Measurements from ENCODE around the gene RFC3. TPM values are rescaled to one million over a fixed set of nuclear protein-coding genes. Genes with fewer than 3 reads are reported as not detected.
"Not testable (repeated sequence)": the region's sequence is repeated elsewhere in the genome, so short reads cannot be mapped to it uniquely, and the experiment has no call there.

The RFC3 gene
- total RNA-seq, 1 experiment from 2014 or later, result 58.2 TPM

GRCh38 chr13:33800646-33801186 lies 17.2 kb upstream of the RFC3 start:
- DNase-seq (ENCODE audit: low spot score), result no peak
- in situ Hi-C loops (cut with HindIII; ENCODE audit: low sequenced_read_pairs), result no loop called here

GRCh38 chr13:33806470-33807248 lies 11.3 kb upstream of the RFC3 start:
- no peak for DNase-seq (ENCODE audit: low spot score)
- in situ Hi-C loops (cut with HindIII; ENCODE audit: low sequenced_read_pairs), result no loop called here

GRCh38 chr13:33812829-33813228 lies 5.1 kb upstream of the RFC3 start:
- in situ Hi-C loops (cut with HindIII; ENCODE audit: low sequenced_read_pairs); DNase-seq (ENCODE audit: low spot score): not testable (repeated sequence)

GRCh38 chr13:33815011-33815550 lies 2.9 kb upstream of the RFC3 start:
- in situ Hi-C loops (cut with HindIII; ENCODE audit: low sequenced_read_pairs), result no loop called here
- DNase-seq (ENCODE audit: low spot score), result no peak

- in situ Hi-C loops (cut with HindIII; ENCODE audit: low sequenced_read_pairs), result no loop called here
- DNase-seq (ENCODE audit: low spot score), result no peak
Measured at GRCh38 chr13:33816912-33817311, 1.0 kb upstream of the RFC3 start.

GRCh38 chr13:33817513-33817900 lies 442 bp upstream of the RFC3 start:
- DNase-seq (ENCODE audit: low spot score), result no peak
- in situ Hi-C loops (cut with HindIII; ENCODE audit: low sequenced_read_pairs), result no loop called here

GRCh38 chr13:33825083-33825482 lies 7.1 kb downstream of the RFC3 start:
- DNase-seq (ENCODE audit: low spot score), result no peak
- in situ Hi-C loops (cut with HindIII; ENCODE audit: low sequenced_read_pairs), result no loop called here

- in situ Hi-C loops (cut with HindIII; ENCODE audit: low sequenced_read_pairs), result no loop called here
- DNase-seq (ENCODE audit: low spot score), result no peak
Measured at GRCh38 chr13:33827139-33827538, 9.2 kb downstream of the RFC3 start.

- no peak for DNase-seq (ENCODE audit: low spot score)
Measured at GRCh38 chr13:33828431-33829129, 10.6 kb downstream of the RFC3 start.

GRCh38 chr13:33832872-33833271 lies 14.9 kb downstream of the RFC3 start:
- no peak for DNase-seq (ENCODE audit: low spot score)
- in situ Hi-C loops (cut with HindIII; ENCODE audit: low sequenced_read_pairs), result no loop called here

More at GRCh38 chr13:33828431-33829129, 10.6 kb downstream of the RFC3 start:
- in situ Hi-C loops (cut with HindIII; ENCODE audit: low sequenced_read_pairs), result no loop called here

- in situ Hi-C loops (cut with HindIII; ENCODE audit: low sequenced_read_pairs), result no loop called here
- DNase-seq (ENCODE audit: low spot score), result no peak
Measured at GRCh38 chr13:33838647-33839046, 20.7 kb downstream of the RFC3 start.

- in situ Hi-C loops (cut with HindIII; ENCODE audit: low sequenced_read_pairs), result no loop called here
- DNase-seq (ENCODE audit: low spot score), result no peak
Measured at GRCh38 chr13:33840402-33840801, 22.5 kb downstream of the RFC3 start.

- no peak for DNase-seq (ENCODE audit: low spot score)
- in situ Hi-C loops (cut with HindIII; ENCODE audit: low sequenced_read_pairs), result no loop called here
Measured at GRCh38 chr13:33842207-33842606, 24.3 kb downstream of the RFC3 start.

GRCh38 chr13:33842986-33843385 lies 25.0 kb downstream of the RFC3 start:
- DNase-seq (ENCODE audit: low spot score), result no peak
- in situ Hi-C loops (cut with HindIII; ENCODE audit: low sequenced_read_pairs), result no loop called here

GRCh38 chr13:33845572-33846302 lies 27.8 kb downstream of the RFC3 start:
- in situ Hi-C loops (cut with HindIII; ENCODE audit: low sequenced_read_pairs), result no loop called here

GRCh38 chr13:33846303-33847062 lies 28.5 kb downstream of the RFC3 start:
- in situ Hi-C loops (cut with HindIII; ENCODE audit: low sequenced_read_pairs), result no loop called here
- DNase-seq (ENCODE audit: low spot score), result no peak

More at GRCh38 chr13:33845572-33846302, 27.8 kb downstream of the RFC3 start:
- no peak for DNase-seq (ENCODE audit: low spot score)

- no peak for DNase-seq (ENCODE audit: low spot score)
- in situ Hi-C loops (cut with HindIII; ENCODE audit: low sequenced_read_pairs), result no loop called here
Measured at GRCh38 chr13:33849211-33849610, 31.3 kb downstream of the RFC3 start.

GRCh38 chr13:33855371-33855895 lies 37.5 kb downstream of the RFC3 start:
- in situ Hi-C loops (cut with HindIII; ENCODE audit: low sequenced_read_pairs), result no loop called here
- DNase-seq (ENCODE audit: low spot score), result no peak

All from G401 (cell line).